NB4 (cell line): ENCODE data around the gene TRAPPC10.

Experiments used
- CTCF ChIP-seq: IDR thresholded peaks from one replicate; pipeline ENCODE4 v1.5.1; 2012; ENCODE audit warnings: low read depth, low read length
- MAX ChIP-seq: IDR thresholded peaks from 2 replicates; pipeline ENCODE4 v1.6.1; 2011; ENCODE audit warnings: low read depth, low read length
- MYC ChIP-seq: IDR thresholded peaks from 2 replicates; pipeline ENCODE4 v1.6.1; 2011; ENCODE audit warnings: low read depth, low read length
- POLR2A ChIP-seq: IDR thresholded peaks from 2 replicates; pipeline ENCODE4 v1.6.1; 2011; ENCODE audit warnings: mild to moderate bottlenecking; ENCODE audit not compliant: insufficient read length; ENCODE audit errors: extremely low read depth

- TF ChIP-seq CTCF (no peak), POLR2A (no peak), MAX (no peak), MYC (no peak)
These were observed 38.2 kb downstream of the TRAPPC10 start for GRCh38 chr21:44050276-44050675.
